B cell (primary cell): ENCODE measurements around the gene COX8C.

Experiments
- CTCF ChIP-seq: fragments of 200-600 bp; IDR thresholded peaks from one replicate; pipeline ENCODE4 v1.8.0; 2022; ENCODE audit warnings: antibody characterized with exemption, mild to moderate bottlenecking
- EZH2 ChIP-seq: IDR thresholded peaks from 2 replicates; pipeline ENCODE4 v1.6.1; 2012; ENCODE audit warnings: borderline replicate concordance, low read depth, mild to moderate bottlenecking, moderate library complexity, low read length; ENCODE audit not compliant: insufficient read depth, poor library complexity, severe bottlenecking

- TF ChIP-seq CTCF, result no peak
- TF ChIP-seq EZH2, result no peak
These were observed 35.9 kb upstream of the COX8C start for GRCh38 chr14:93311082-93311481.
